Transverse colon (tissue), 4 donors: ENCODE results near the gene MPND. TPM values are rescaled to one million over a fixed set of nuclear protein-coding genes. Genes with fewer than 3 reads are reported as not detected.

Experiments used
- DNase-seq: peaks from one replicate; pipeline ENCODE4 v3.0.0-alpha.2; 2019
- H3K27ac ChIP-seq, 4 donors: fragments of 200-600 bp; sonication (generic); 2 replicates each; pipeline ENCODE4 v1.5.1; 2016 to 2018; ENCODE audit warnings: inconsistent platforms in 4 of 4
- H3K27me3 ChIP-seq: fragments of 200-600 bp; sonication (generic); 2 replicates; pipeline ENCODE4 v1.5.1; 2017; ENCODE audit warnings: inconsistent platforms
- H3K36me3 ChIP-seq, 4 donors: fragments of 200-600 bp; sonication (generic); 2 replicates each; pipeline ENCODE4 v1.5.1; 2017 to 2019; ENCODE audit warnings: inconsistent platforms in 4 of 4
- H3K4me1 ChIP-seq, 4 donors: fragments of 200-600 bp; sonication (generic); 2 replicates each; pipeline ENCODE4 v1.5.1; 2017 to 2020; ENCODE audit warnings: inconsistent platforms in 4 of 4
- H3K4me3 ChIP-seq, 4 donors: fragments of 200-600 bp; sonication (generic); 1 replicate in 1 of 4; 2 replicates in 3 of 4; pipeline versions ENCODE4 v1.5.1 to v1.6.1; 2017 to 2019; ENCODE audit warnings: inconsistent platforms in 4 of 4
- H3K9me3 ChIP-seq, 2 donors: fragments of 200-600 bp; sonication (generic); 2 replicates each; pipeline ENCODE4 v1.5.1; 2017 to 2019; ENCODE audit warnings: inconsistent platforms in 2 of 2
- CTCF ChIP-seq, 5 experiments: fragments of 200-600 bp in 3 of 5; fragments of 450-650 bp in 2 of 5; sonication (generic) in 3 of 5; IDR thresholded peaks; 1 replicate in 2 of 5; 2 replicates in 3 of 5; pipeline ENCODE4 v1.5.1; 2016 to 2017; ENCODE audit warnings: antibody characterized with exemption in 5 of 5, inconsistent platforms in 3 of 5, mild to moderate bottlenecking in 2 of 5, moderate library complexity in 1 of 5
- EP300 ChIP-seq: sonication (generic); formaldehyde crosslinking; IDR thresholded peaks from one replicate; pipeline ENCODE4 v1.6.1; 2017; ENCODE audit warnings: antibody characterized with exemption, low read depth
- POLR2A ChIP-seq: fragments of 450-650 bp; IDR thresholded peaks from one replicate; pipeline ENCODE4 v1.6.1; 2016; ENCODE audit warnings: antibody characterized with exemption, mild to moderate bottlenecking, moderate library complexity
- POLR2AphosphoS5 ChIP-seq, 3 donors: sonication (generic); formaldehyde crosslinking; IDR thresholded peaks; one replicate each; pipeline ENCODE4 v1.6.1; 2016; ENCODE audit warnings: antibody characterized with exemption in 3 of 3
- WGBS, 2 donors: methylation state at CpG; one replicate each; pipeline ENCODE4 v1.1.5; 2018; ENCODE audit warnings: low coverage in 1 of 2; 5-methylcytosine and 5-hydroxymethylcytosine counted together
- in situ Hi-C, 4 donors: fragments of 200-750 bp; cut with MboI; loops; one replicate each; pipeline versions ENCODE4 v1.15.0 to v1.15.1; 2017; ENCODE audit warnings: low sequenced_read_pairs in 3 of 4, low pct_ligation_motif_present in 1 of 4, low pct_unique_long_range_greater_than_20kb in 1 of 4
- intact Hi-C: fragments of 100-400 bp; cut with DNase I; formaldehyde crosslinking; loops from one replicate; pipeline ENCODE4 v1.15.1; 2023; ENCODE audit warnings: low total_unique reads
- total RNA-seq, 4 donors: library from RNA; depleted of rRNA; stranded (reverse); fragments of >200 nt; gene quantifications; one replicate each; pipeline ENCODE4 v1.1.0, GENCODE V29; 2016

MPND gene
- total RNA-seq, 4 donors from 2014 or later = 16.5 to 96.5 (median 33.7) TPM

GRCh38 chr19:4338441-4339355 lies 4.7 kb upstream of the MPND start, which contains the start of gene STAP2:
Gene STAP2 (minus strand): TSS chr19:4338827. CDS start chr19:4338753, 74 bp downstream.
- H3K27ac ChIP-seq = peak within 1 kb of the TSS; percentile 86 to 97 (median 89)
- H3K4me3 ChIP-seq = peak within 1 kb of the TSS; percentile 46 to 75 (median 54)
- H3K9me3 ChIP-seq = no peaks in the 10 kb centered on the region
- intact Hi-C loops = no loop called here
- in situ Hi-C loops = no loop called here
- peaks cover 10 to 45% (median 22%) of the 10 kb centered on the region in 4 donors for H3K4me1 ChIP-seq
- no peaks in the 10 kb centered on the region for H3K36me3 ChIP-seq
- no peaks in the 10 kb centered on the region for H3K27me3 ChIP-seq
- no peak for TF ChIP-seq CTCF (IDR thresholded peaks at IDR 0.05)
- peak in 2 of 3 donors; percentile 69 to 76 for TF ChIP-seq POLR2AphosphoS5 (IDR thresholded peaks at IDR 0.05)
- no peak for TF ChIP-seq EP300
- TF ChIP-seq POLR2A = peak; percentile 78
- 28 to 39% methylated on average over 14 to 25 of the region's 27 CpGs for WGBS, 2 donors
- peak; percentile 88 for DNase-seq

GRCh38 chr19:4342314-4342614 lies 1.1 kb upstream of the MPND start:
- Histone ChIP-seq H3K27me3 (no peaks in the 10 kb centered on the region), H3K27ac (peak overlapping the region; percentile 96 to 99 (median 98)), H3K4me3 (peak overlapping the region; percentile 31 to 57 (median 38)), H3K4me1 (peaks cover 14 to 53% (median 28%) of the 10 kb centered on the region in 4 donors), H3K9me3 (no peaks in the 10 kb centered on the region), H3K36me3 (no peaks in the 10 kb centered on the region)
- in situ Hi-C loops = no loop called here
- intact Hi-C loops = no loop called here
- DNase-seq = no peak
- TF ChIP-seq EP300 = no peak
- WGBS, 2 donors = 0% methylated on average over 6 of the region's 10 CpGs; no CpG with 5 or more reads in 1 of the 2 donors

- peak; percentile 96 for DNase-seq
- Histone ChIP-seq H3K9me3 (no peaks in the 10 kb centered on the region), H3K4me1 (peaks cover 14 to 49% (median 28%) of the 10 kb centered on the region in 4 donors), H3K36me3 (no peaks in the 10 kb centered on the region), H3K27me3 (no peaks in the 10 kb centered on the region), H3K27ac (peak overlapping the region; percentile 96 to 99 (median 98)), H3K4me3 (peak overlapping the region; percentile 61 to 91 (median 84))
- TF ChIP-seq EP300 (no peak), POLR2A (peak; percentile 87), CTCF (IDR thresholded peaks at IDR 0.05) (peak in 4 of 5 experiments; percentile 10 to 57 (median 34)), POLR2AphosphoS5 (IDR thresholded peaks at IDR 0.05) (peak; percentile 92 to 95 (median 94))
- intact Hi-C loops (no loop called here), in situ Hi-C loops (no loop called here)
- WGBS, 2 donors = 0% methylated on average over 33 of the region's 39 CpGs; no CpG with 5 or more reads in 1 of the 2 donors
Observed at GRCh38 chr19:4342615-4343369, 570 bp upstream of the MPND start.

GRCh38 chr19:4345342-4346019 lies 2.1 kb downstream of the MPND start:
- H3K36me3 ChIP-seq = no peaks in the 10 kb centered on the region
- H3K27ac ChIP-seq = no peak overlapping the region
- intact Hi-C loops = no loop called here
- DNase-seq = no peak
- no peaks in the 10 kb centered on the region for H3K9me3 ChIP-seq
- no peak overlapping the region for H3K4me3 ChIP-seq
- WGBS, 2 donors = 83% methylated on average over 15 of the region's 15 CpGs; no CpG with 5 or more reads in 1 of the 2 donors
- H3K27me3 ChIP-seq = no peaks in the 10 kb centered on the region
- in situ Hi-C loops = no loop called here
- no peak for TF ChIP-seq CTCF (IDR thresholded peaks at IDR 0.05)
- no peak for TF ChIP-seq POLR2AphosphoS5 (IDR thresholded peaks at IDR 0.05)
- TF ChIP-seq POLR2A = no peak
- TF ChIP-seq EP300 = no peak
- peaks cover 9 to 27% (median 16%) of the 10 kb centered on the region in 4 donors for H3K4me1 ChIP-seq
